ENCODE data around the gene EXOC3L1.

The EXOC3L1 gene

GRCh38 chr16:67201411-67202345 is 11.7 kb upstream of the EXOC3L1 start:
- no peak overlapping the region for H3K4ac ChIP-seq (ENCODE audit: low read length)
- no peaks in the 10 kb centered on the region for H3K9me3 ChIP-seq (replicated peaks in 1 of 2; ENCODE audit: control insufficient read depth in 2 of 2, insufficient read depth in 1 of 2, low read depth in 1 of 2, low read length in 2 of 2)
- H3K14ac ChIP-seq (ENCODE audit: low read length) = peak overlapping the region; percentile 38
- H2BK12ac ChIP-seq (ENCODE audit: low read length) = no peak overlapping the region
- H2BK5ac ChIP-seq (ENCODE audit: low read length) = no peak overlapping the region
- no peak overlapping the region for H4K91ac ChIP-seq (ENCODE audit: low read depth, low read length, poor library complexity)
- peaks cover 0 to 5% (median 0%) of the 10 kb centered on the region in 3 experiments for H3K27me3 ChIP-seq (ENCODE audit: control insufficient read depth in 3 of 3, insufficient read depth in 3 of 3, low read depth in 1 of 3, low read length in 3 of 3)
- no peak overlapping the region for H2AK5ac ChIP-seq (ENCODE audit: low read depth, low read length)
- no peak overlapping the region for H3K4me2 ChIP-seq (ENCODE audit: insufficient read depth, low read length, poor library complexity, severe bottlenecking)
- H3K36me3 ChIP-seq (replicated peaks in 1 of 2; ENCODE audit: control insufficient read depth in 2 of 2, insufficient read depth in 2 of 2, low read length in 2 of 2) = peaks cover 36 to 71% of the 10 kb centered on the region in 2 donors
- no peak overlapping the region for H3K4me3 ChIP-seq (ENCODE audit: low read length in 2 of 2)
- H3K18ac ChIP-seq (ENCODE audit: low read length) = no peak overlapping the region
- peaks cover 0 to 16% of the 10 kb centered on the region in 2 donors for H3K4me1 ChIP-seq (ENCODE audit: control insufficient read depth in 2 of 2, insufficient read depth in 1 of 2, low read depth in 1 of 2, low read length in 2 of 2)
- H4K8ac ChIP-seq (ENCODE audit: low read depth, low read length) = no peak overlapping the region
- no peak overlapping the region for H3K27ac ChIP-seq (replicated peaks; ENCODE audit: low read length)
- WGBS, 2 donors (ENCODE audit: extremely low coverage in 2 of 2, insufficient read length in 2 of 2, insufficient replicate concordance in 1 of 2) = no CpG with 5 or more reads among the region's 40 CpGs
- peak overlapping the region; percentile 43 for H3K23ac ChIP-seq (ENCODE audit: low read depth, low read length, poor library complexity)
- H2BK120ac ChIP-seq (ENCODE audit: low read depth, low read length) = no peak overlapping the region
- H3K9ac ChIP-seq (ENCODE audit: low read depth, low read length, poor library complexity) = peak overlapping the region; percentile 30
- no peak overlapping the region for H2BK15ac ChIP-seq (ENCODE audit: low read length)
- no peak for DNase-seq (ENCODE audit: low spot score)
- no peaks in the 10 kb centered on the region for H3K79me1 ChIP-seq (ENCODE audit: low read depth, low read length)
- H2AFZ ChIP-seq (ENCODE audit: low read length) = no peak overlapping the region

DNA sequence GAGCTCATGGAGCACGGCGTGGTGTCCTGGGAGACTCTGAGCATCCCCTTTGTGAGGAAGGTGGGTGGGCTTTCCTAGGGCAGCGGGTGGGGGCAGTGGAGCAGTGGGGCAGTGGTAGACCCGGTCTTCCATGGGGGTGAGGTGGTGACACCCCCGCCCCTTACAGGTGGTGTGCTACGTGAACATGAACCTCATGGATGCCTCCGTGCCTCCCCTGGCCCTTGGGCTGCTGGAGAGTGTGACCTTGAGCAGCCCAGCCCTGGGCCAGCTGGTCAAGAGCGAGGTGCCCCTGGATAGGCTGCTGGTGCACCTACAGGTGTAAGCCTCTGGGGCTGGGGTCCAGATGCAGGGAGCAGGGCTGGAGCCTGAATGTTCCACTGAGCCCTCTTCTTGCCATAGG is 10.6 kb upstream of the EXOC3L1 start:
- Histone ChIP-seq H2AFZ (ENCODE audit: low read length) (no peak overlapping the region), H3K4ac (ENCODE audit: low read length) (no peak overlapping the region), H3K4me1 (ENCODE audit: control insufficient read depth in 2 of 2, insufficient read depth in 1 of 2, low read depth in 1 of 2, low read length in 2 of 2) (peaks cover 0 to 9% of the 10 kb centered on the region in 2 donors), H3K79me1 (ENCODE audit: low read depth, low read length) (no peaks in the 10 kb centered on the region), H3K4me3 (ENCODE audit: low read length in 2 of 2) (no peak overlapping the region), H3K9me3 (replicated peaks in 1 of 2; ENCODE audit: control insufficient read depth in 2 of 2, insufficient read depth in 1 of 2, low read depth in 1 of 2, low read length in 2 of 2) (no peaks in the 10 kb centered on the region), H3K36me3 (replicated peaks in 1 of 2; ENCODE audit: control insufficient read depth in 2 of 2, insufficient read depth in 2 of 2, low read length in 2 of 2) (peaks cover 48 to 79% of the 10 kb centered on the region in 2 donors), H2BK12ac (ENCODE audit: low read length) (peak overlapping the region; percentile 46), H3K4me2 (ENCODE audit: insufficient read depth, low read length, poor library complexity, severe bottlenecking) (no peak overlapping the region), H2BK15ac (ENCODE audit: low read length) (peak overlapping the region; percentile 67), H2AK5ac (ENCODE audit: low read depth, low read length) (peak overlapping the region; percentile 81), H3K18ac (ENCODE audit: low read length) (no peak overlapping the region), H3K9ac (ENCODE audit: low read depth, low read length, poor library complexity) (peak overlapping the region; percentile 64), H4K91ac (ENCODE audit: low read depth, low read length, poor library complexity) (no peak overlapping the region), H4K8ac (ENCODE audit: low read depth, low read length) (no peak overlapping the region), H3K27me3 (ENCODE audit: control insufficient read depth in 3 of 3, insufficient read depth in 3 of 3, low read depth in 1 of 3, low read length in 3 of 3) (peaks cover 0 to 5% (median 0%) of the 10 kb centered on the region in 3 experiments), H3K23ac (ENCODE audit: low read depth, low read length, poor library complexity) (peak overlapping the region; percentile 80), H3K14ac (ENCODE audit: low read length) (no peak overlapping the region), H2BK120ac (ENCODE audit: low read depth, low read length) (no peak overlapping the region), H3K27ac (replicated peaks; ENCODE audit: low read length) (no peak overlapping the region), H2BK5ac (ENCODE audit: low read length) (no peak overlapping the region)
- no peak for DNase-seq (ENCODE audit: low spot score)
- WGBS, 2 donors (ENCODE audit: extremely low coverage in 2 of 2, insufficient read length in 2 of 2, insufficient replicate concordance in 1 of 2) = no CpG with 5 or more reads among the region's 8 CpGs

- Histone ChIP-seq H3K4me2 (ENCODE audit: insufficient read depth, low read length, poor library complexity, severe bottlenecking) (peak overlapping the region; percentile 43), H2BK5ac (ENCODE audit: low read length) (no peak overlapping the region), H2BK120ac (ENCODE audit: low read depth, low read length) (no peak overlapping the region), H3K9ac (ENCODE audit: low read depth, low read length, poor library complexity) (peak overlapping the region; percentile 63), H4K8ac (ENCODE audit: low read depth, low read length) (no peak overlapping the region), H3K9me3 (replicated peaks in 1 of 2; ENCODE audit: control insufficient read depth in 2 of 2, insufficient read depth in 1 of 2, low read depth in 1 of 2, low read length in 2 of 2) (no peaks in the 10 kb centered on the region), H3K79me1 (ENCODE audit: low read depth, low read length) (no peaks in the 10 kb centered on the region), H2BK15ac (ENCODE audit: low read length) (peak overlapping the region; percentile 67), H3K4me3 (ENCODE audit: low read length in 2 of 2) (peak overlapping the region in 1 of 2 donors; percentile 57), H3K14ac (ENCODE audit: low read length) (no peak overlapping the region), H3K36me3 (replicated peaks in 1 of 2; ENCODE audit: control insufficient read depth in 2 of 2, insufficient read depth in 2 of 2, low read length in 2 of 2) (peaks cover 54 to 86% of the 10 kb centered on the region in 2 donors), H3K27ac (replicated peaks; ENCODE audit: low read length) (no peak overlapping the region), H4K91ac (ENCODE audit: low read depth, low read length, poor library complexity) (no peak overlapping the region), H2BK12ac (ENCODE audit: low read length) (no peak overlapping the region), H3K23ac (ENCODE audit: low read depth, low read length, poor library complexity) (peak overlapping the region; percentile 80), H3K18ac (ENCODE audit: low read length) (peak overlapping the region; percentile 85), H3K27me3 (ENCODE audit: control insufficient read depth in 3 of 3, insufficient read depth in 3 of 3, low read depth in 1 of 3, low read length in 3 of 3) (peaks cover 0 to 5% (median 0%) of the 10 kb centered on the region in 3 experiments), H2AFZ (ENCODE audit: low read length) (no peak overlapping the region), H3K4ac (ENCODE audit: low read length) (no peak overlapping the region), H3K4me1 (ENCODE audit: control insufficient read depth in 2 of 2, insufficient read depth in 1 of 2, low read depth in 1 of 2, low read length in 2 of 2) (peaks cover 0 to 9% of the 10 kb centered on the region in 2 donors), H2AK5ac (ENCODE audit: low read depth, low read length) (no peak overlapping the region)
- no CpG with 5 or more reads among the region's 22 CpGs for WGBS, 2 donors (ENCODE audit: extremely low coverage in 2 of 2, insufficient read length in 2 of 2, insufficient replicate concordance in 1 of 2)
- DNase-seq (ENCODE audit: low spot score) = no peak
Observed at GRCh38 chr16:67199808-67200198, 9.9 kb upstream of the EXOC3L1 start.

All from neuronal stem cell (in vitro differentiated cells).